Tongue (tissue), 2 donors: ENCODE data around the gene THAP7. TPM values are rescaled to one million over a fixed set of nuclear protein-coding genes. Genes with fewer than 3 reads are reported as not detected.
A peak's percentile ranks its signal among the peaks of the same experiment; 100 is the strongest.
"Not testable (repeated sequence)": the region's sequence is repeated elsewhere in the genome, so short reads cannot be mapped to it uniquely, and the experiment has no call there.

ENCODE experiments used
- DNase-seq: peaks from one replicate; pipeline ENCODE4 v3.0.0-alpha.2; 2015
- total RNA-seq: library from RNA; depleted of rRNA; stranded (reverse); fragments of >200 nt; gene quantifications from one replicate; pipeline ENCODE4 v1.2.3, GENCODE V29; 2014

THAP7 gene
- total RNA-seq, 1 donor from 2014 or later = 27.7 TPM

DNA sequence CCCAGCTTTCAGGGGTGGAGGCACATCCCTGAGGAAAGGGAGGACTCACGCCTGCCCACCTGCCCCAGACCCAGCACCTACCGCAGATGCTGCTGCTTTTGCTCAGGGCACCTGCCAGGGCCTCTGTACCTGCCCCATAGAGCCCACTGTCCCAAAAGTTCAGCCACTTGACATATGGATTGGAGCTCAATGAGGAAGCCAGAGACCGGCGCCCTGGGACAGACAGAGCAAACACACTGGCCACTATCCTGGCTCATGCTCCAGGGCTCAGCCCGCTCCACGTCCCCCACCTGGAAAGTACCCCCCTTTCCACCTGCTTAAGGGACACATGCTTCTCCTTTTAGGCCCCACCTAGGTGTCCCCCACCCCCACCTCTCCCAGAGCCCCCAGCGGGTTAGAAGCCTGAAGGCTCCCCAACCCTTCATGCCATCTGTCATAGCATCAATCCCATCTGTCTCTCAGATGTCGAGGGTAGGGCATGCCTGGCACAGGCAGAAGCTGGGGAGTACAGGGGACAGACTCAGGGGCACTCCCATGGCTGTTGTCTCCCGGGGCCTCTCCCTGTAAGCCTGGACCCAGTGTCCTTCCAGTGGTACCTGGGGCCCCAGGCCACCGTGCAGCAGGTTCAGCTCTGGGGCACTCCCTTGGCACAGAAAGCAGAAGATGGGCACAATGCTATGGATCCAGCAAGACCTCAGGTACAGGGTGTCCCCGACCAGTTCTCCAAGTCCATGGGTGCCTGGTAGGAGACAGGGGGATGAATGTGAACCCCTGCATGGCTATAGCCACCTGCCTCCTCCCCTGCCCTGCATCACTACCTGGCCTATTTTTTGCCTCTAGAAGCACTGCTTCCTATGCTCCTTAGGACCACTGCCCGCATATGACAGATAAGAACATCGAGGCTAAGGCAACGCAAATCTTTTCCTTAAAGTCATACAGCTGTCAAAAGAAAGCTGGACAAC, 10.8 kb upstream of the THAP7 start:
- no peak for DNase-seq

DNA sequence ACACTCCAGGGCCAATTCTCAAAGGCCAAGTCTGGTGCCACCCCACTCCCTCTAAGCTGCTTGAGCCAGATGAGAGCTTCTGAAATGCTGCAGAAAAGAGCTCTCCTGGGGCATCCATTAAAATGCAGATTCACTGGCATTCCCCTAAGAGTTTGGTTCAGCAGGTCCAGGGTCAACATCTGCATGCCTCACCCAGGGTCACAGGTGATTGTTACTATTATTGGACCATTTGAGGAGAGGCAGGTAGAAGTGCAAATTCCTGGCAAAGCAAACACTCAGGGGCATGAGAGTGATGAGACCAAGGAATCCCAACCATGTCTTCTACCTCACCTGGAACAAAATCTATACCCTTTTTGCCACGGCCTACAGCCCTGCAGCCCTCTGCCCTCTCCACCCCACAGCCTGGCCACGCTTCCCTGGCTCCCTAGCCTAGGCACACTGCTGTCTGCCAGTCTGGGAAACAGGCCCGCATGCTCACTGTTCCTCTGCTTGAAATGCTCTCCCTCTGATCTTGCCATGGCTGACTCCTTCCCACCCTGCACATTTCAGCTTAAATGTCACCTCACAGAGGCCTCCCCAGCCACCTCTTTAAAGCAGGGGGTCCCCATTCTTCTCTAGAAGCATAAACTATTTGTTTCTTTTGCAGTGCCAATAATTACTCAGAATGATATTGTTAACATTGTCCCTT, 8.7 kb upstream of the THAP7 start:
- DNase-seq = no peak

DNA sequence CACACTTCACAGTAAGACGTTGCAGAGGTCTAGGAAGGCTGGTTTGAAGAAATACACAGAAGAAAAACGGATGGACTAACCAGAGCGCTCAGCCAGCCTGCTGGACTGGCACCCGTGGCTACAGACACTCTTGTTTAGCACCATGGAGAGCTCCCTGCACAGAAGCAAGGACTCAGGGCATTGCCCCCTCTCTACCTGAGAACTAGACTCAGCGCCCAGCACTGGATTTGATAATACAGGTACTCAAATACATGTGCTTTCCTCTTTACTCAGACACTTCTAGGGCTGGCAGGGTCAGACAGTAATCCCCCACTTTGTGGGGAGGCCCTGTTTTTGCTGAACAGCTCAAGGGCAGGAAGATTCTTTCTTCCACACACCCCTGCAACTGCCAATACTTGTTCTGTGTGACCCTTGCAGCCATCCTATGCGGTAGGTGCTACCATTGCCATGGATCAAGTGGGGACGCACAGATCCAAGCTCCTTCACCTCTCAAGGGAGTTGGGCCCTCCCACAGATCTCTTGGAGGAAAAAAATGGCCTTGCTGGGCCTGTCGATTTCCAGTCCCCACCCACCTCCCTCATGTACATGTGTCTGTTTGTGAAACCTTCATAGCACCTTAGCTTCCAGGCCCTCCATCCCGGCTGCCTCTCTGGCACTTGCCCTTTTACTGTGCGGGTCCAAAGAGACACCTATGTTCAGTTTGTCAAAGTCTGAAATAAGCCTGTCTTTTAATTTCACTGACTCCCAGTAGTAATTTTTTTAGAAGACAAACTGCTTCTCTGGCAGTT, 7.9 kb upstream of the THAP7 start:
- DNase-seq = peak; percentile 85

DNA sequence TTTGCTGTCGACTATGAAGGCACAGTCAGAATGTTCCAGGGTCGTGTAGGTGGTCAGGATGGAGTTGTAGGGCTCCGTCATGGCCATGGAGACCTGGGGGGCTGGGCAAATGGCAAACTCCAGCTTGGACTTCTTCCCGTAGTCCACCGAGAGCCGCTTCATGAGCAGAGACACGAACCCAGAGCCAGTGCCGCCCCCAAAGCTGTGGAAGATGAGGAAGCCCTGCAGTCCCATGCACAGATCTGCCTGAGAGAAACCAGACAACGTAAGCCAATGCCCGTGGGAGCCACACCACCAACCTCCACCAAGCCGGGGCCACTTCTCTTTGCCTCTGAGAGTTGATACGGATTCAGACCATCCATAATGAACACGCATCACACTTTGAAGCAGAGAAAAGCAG, 7.3 kb upstream of the THAP7 start:
- DNase-seq = not testable (repeated sequence)

DNA sequence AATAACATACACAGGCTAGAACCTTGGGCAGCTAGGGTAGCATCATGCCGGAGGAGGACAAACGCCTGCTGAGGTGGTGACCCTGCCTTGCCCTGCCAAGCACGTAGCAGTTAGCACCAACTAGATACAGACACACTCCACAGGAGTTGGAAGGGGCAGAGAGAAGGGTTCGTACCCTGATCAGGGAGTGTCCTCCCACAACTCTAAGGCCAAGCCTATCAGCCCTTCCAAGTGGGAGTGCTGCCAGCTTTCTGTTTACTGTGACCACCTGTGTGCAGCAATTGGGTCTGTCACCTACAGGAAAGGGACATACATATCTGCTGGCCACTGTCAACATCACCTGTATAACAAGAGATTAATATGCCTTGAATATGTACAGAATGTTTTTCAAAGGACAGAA, 1.9 kb upstream of the THAP7 start:
- DNase-seq = no peak

DNA sequence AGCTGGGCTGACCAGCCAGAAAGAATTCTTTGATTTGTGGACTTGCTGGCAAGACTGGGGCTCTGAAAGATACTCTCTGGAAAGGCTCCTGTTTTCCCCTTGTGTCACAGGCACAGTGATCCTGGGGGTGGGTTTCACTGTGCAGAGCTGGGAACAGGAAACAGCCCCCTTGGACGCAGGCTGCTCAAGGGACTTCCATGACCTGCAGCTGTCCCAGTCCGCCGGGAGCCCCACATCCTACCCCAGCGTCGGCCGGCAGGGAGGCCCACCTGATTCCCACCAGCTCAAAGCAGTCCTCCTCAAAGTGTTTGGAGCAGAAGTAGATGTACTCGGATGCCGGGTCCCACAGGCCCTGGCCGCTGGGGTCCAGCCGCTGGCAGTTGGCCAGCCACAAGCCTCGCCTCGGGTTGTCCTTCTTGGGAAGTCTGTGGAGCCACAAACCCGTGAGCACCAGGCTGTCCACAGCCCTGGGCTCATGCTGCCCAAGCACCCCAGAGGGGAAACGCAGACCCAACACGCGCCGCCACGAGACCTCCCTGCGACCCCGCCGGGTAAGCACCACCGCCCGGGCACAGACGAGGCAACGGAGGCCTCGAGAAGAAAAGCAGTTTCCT, 824 bp downstream of the THAP7 start:
- DNase-seq = no peak

DNA sequence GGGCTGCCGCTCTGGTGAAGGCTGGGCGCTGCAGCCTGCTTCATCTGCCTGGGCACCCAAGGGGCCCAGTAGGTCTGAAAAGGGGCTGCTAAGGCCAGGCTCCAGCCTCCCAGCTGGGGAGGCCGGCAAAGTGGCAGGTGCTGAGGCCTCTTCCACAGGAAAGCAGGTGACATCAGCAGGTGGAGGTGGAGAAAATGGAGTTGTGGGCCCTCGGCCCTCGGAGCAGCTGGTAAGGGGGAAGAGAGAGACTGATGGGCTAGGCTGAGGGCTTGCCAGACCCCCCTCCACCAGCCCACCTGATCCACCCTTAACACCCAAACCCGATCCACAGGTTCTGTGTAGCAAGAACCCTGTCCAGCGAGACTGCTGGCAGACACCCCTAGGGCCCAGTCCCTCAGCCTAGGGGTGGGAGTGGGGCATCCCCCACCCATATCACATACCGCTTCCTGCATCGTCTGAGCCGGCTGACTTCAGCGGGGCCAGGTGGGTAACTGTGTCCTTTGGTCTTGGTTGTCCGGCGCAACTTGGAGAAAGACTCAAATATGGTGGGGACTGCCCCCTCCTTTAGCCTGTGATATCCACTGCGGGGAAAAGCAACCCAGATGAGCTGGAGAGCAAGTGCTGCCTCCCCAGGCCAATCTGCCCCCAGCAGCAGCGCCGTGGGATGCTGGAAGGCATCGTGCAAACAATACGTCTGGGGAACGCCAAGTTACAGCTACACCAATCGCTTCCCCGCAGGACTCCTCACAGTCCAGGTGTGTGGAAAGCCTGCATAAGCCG, 1.5 kb downstream of the THAP7 start:
- DNase-seq = no peak

DNA sequence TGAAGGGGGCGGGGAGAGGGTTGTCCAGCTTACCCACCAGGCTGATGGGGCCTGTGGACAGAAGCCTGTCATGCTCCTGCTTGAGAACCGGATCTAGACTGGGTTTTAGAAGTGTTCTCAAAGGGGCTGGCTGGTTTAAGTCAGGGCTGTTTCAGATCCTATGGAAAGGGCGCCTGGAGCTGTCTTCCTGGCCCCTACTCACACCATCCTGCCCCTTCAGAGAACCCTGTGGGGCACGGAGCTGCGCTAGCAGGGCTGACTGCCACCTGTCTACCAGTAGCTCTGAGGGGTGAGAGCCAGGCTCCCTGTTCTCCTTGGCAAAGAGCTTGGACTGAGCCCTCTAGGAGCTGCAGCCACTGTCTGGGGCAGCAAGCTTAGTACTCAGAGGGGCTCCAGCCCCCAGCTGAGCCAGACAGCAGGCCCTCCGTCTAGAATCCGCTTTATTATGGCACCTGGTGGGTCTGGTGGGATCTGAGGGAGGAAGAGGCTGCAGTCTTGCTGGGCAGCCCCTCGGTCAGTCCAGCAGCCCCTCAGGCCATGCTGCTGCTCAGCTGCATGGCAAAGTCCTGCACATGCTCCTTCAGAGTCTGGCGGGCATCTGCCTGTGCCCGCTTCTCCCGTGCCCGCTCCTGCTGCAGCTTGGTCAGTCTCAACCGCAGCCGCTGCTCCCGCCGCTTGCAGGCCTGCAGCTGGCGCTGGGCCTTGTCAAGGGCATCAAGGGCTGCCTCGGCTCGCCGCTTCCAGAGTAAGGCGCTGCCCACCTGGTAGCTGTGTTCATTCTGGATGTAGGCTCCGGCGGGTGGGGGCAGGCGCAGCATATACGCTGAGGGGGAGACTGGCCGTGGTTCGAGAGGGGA, 2.3 kb downstream of the THAP7 start:
- no peak for DNase-seq

DNA sequence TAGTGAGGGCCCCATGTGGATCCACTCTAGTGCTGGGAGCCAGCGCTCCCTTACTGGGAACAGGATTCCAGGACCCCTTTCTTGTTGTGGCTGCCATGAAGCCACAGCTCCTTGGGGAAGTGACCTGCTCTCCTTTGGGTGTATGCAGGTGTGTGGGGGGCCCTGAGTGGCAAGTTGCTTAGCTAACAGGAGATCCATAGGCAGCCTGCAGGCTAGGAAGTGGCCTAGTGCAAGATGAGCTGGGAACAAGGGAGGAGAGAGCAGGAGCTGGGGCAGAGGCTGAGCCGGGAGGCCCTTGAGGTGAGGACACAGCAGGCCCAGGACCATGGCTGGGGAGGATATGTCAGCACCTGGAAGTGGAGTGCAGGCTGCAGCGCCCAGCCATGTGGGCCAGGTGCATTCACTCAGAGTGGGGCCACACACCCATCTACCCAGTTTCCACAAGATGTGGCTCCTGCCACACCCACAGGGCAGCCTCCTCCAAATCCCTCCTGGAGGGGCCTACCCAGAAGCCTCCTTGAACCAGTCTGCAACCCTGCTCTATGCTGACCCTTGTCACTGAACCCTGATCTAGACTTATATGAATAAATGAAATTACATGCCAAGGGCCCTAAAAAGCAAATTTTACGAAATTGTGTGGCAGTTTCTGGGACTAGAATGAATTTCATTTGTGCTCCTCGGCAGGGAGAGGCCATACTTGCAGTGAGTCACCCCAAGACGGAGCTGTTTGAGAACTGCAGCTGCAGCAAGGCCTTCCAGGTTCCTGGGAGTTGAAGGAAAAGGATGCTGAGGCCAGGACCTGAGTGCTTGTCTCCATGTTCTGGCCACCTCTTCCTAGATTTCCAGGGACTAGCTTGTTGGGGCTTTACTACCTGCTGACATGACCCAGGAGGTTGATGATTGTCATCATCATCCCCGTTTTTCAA, 3.2 kb downstream of the THAP7 start:
- no peak for DNase-seq

DNA sequence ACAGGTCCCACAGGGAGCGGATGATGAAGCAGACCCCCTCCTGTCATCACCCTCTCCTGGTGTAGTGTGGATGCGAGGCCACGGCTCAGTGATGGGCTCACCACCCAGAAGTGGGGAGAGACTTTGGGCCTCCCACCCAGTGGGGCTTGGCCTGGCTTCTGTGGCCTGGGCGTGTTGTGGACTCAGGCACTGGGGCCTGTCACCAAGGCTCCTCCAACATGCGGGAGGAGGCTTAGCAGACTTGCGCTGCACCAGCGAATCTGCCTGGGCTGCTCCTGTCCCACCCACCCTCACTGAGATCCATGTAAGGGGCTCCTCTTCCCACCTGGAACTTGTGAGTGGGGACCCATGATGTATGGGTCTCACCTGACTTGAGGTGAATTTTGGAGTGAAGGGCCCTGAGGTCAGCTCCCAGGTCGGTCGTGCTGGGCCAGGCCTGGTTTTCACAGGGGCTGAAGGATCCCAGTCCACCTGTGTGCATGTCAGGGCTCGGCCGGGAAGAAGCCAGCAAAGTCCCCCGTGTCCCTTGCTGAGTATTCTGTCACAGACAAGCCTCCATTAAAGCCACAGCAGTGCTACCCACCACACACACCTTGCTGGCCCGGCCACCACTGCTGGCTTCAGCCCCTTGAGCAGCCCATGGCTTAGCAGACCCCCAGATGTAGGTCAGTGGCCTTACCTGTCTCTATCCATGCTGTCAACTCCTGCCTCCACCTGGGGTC, 4.2 kb downstream of the THAP7 start:
- no peak for DNase-seq

DNA sequence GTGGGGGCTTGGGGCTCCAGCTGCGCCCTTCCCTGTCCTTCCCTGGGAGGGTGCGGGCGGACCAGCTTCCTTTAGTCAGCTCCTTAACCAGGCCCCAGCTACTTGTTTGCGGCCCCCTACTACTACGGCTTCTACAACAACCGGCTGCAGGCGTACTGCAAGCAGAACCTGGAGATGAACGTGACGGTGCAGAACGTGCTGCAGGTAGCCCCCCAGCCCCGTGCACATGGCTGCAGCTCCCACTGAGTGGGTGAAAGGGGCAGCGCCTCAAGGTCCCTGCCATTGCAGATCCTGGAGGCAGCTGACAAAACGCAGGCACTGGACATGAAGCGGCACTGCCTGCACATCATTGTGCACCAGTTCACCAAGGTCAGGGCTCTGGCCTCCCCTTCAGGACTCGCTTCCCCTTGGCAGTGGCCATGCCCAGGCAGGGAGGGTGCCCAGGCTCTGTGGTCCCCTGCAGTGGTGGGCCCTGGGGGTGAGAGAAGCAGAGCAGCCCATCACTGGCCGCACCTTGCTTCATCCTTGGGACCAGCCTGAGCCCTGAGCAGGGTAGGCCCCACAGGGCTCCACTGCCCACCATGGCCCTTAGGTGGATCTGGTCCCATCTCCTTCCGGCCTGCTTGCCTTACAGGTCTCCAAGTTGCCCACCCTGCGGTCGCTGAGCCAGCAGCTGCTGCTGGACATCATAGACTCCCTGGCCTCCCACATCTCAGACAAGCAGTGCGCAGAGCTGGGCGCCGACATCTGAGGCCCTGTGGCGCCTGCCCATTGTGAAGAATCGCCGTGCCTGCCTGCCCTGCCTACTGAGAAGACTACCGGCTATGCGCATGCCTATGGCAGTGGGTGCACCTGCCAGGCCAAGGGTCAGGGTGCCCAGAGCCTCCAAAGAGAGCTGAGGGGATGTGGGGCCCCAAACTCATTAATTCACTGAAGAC, 5.1 kb downstream of the THAP7 start:
- DNase-seq = no peak

DNA sequence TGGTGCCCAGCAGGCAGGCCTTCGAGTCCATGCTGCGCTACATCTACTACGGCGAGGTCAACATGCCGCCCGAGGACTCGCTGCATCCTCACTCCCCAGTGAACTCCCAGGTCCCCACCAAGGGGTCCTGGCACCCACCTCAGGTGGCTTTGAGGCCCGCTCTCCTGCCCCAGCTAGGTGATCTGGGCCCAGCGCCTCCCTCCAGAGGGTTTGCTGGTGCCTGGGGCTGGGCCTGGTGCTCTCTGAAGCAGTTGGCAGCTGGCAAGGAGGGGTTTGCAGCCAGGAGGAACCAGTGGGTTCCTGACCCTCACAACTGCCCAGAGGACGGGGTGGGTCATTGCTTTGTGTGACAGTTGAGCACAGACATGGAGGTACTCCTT, 5.9 kb downstream of the THAP7 start:
- DNase-seq = no peak

DNA sequence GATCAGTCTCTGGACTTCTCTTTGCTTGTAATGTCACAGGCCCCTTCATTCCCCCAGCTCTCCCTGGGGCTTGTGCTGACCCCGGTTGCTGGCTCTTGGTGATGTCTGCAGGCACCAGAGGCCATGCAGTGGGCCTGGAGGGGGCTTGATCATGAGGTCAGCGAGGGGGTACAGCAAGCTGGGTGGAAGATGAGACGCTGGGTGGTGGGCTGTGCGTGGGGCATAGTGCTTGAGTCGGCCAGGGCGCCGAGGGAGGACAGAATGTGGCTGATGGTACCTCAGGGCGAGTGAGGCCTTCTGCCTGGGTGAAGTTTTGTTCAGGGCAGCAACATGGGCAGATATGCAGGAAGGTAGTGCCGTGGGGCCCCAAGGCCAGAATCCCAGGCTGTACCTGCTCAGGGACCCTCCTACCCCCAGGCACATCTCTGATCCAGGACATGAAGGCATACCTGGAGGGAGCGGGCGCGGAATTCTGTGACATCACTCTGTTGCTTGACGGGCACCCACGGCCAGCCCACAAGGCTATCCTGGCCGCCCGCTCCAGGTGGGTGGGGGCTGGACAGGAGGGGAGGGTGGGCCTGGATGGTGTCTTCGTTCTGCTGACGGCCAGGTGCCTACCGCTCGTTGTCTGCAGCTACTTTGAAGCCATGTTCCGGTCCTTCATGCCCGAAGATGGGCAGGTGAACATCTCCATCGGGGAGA, 6.4 kb downstream of the THAP7 start:
- DNase-seq = no peak

DNA sequence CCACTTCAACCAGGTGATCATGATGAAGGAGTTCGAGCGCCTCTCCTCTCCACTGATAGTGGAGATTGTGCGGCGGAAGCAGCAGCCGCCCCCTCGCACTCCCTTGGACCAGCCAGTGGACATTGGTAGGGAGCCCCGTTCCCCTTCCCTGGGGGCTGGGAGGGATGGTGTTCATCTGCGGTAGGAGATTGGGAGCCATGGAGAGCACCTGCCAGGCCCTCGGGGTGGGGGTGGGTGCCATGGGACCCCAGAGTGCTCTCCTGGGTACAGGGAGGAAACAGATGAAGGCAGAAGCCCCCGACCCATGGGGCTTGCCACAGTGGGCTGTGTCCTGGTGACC, 7.0 kb downstream of the THAP7 start:
- DNase-seq = no peak

DNA sequence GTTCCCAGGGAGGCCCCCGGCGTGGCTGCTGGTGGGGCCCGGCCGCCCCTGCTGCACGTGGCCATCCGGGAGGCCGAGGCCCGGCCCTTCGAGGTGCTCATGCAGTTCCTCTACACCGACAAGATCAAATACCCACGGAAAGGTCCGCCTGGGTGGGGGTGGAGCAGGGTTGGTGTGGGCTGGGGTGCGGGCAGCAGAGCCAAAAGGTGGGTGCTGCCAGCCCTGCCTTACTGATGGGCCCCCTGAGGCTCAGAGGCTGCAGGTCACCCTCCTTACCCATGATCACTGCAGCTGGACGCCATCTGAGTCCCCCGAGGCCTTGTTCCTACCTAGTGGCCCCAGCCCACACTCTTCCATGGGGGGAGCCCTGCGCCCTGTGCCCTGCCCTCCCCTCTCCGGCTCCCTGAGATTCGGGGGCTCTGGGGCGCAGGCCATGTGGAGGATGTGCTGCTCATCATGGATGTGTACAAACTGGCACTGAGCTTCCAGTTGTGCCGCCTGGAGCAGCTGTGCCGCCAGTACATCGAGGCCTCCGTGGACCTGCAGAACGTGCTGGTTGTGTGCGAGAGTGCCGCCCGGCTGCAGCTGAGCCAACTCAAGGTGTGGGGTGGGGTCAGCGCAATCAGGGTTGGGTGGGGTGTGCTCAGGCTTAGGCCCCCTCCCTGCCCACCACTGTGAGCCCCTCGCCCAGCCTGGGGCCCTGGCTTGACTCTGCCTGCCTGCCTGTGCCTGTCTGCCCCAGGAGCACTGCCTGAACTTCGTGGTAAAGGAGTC, 7.6 kb downstream of the THAP7 start:
- no peak for DNase-seq
